Fibroblast of gingiva (primary cell): Measurements from ENCODE around the gene TTC32.
"Not testable (repeated sequence)": the region's sequence is repeated elsewhere in the genome, so short reads cannot be mapped to it uniquely, and the experiment has no call there.

Experiments
- DNase-seq: peaks from one replicate; pipeline ENCODE4 v3.0.0-alpha.2; 2011; ENCODE audit warnings: low read depth

TTC32 gene

DNA sequence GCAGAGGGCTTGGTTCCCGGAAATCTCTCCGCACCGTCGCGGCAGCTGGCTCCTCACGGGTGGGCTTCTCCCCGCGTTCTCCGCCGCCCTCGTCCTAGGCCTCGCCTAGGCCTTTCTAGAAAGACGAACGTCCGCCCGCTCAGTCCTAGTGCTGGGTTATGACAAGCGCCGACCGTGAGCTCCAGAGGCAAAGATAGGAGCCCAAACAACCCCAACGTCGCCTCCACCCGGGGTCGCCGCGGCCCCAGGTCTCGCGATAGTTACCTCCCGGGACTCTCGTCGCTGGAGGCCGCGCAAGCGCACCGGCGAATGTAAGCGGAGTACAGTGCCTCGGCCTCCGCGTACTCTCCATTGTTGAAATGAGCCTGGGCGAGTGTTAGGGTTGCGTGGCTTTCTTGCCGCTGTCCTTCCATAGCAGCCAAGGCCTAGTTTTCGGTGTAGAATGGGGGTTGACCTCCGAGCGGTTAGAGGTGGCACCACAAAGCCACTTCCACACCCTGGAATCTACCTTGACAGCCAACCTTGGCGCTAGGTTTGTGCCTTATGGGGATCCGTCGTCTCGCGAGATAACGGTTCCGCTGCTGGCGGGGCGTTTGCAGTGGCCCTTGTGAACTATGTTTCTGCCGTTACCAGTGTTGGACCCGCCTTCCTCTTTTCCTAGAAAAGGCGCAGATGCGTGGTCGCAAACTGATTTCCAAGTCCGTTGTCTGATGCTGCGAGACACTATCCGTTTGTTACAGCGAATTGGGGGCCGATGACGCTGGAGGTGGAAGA, at the start of gene TTC32:
TTC32 (minus strand) TSS at position 542 of the 774 bp plus-strand sequence; CDS start at position 413, 129 bp downstream.
- DNase-seq: peak; percentile 94

DNA sequence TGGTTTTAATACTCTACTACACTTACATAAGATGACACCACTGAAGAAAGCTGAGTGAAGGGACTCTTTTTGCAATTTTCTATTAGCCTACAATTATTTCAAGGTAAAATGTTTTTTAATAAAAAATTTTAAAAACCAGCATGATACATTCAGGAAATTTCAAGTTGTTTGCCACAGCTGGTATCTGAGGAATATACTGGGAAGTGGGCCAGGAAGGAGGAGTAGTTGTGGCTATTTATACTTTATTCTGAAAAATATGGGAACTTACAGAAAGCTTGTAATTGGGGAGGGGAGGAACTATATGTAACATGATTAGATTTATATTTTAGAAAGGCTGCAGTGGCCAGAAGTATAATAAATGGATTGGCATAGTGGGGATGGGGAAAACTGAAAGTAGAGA, 47.3 kb upstream of the TTC32 start:
- DNase-seq: peak; percentile 39

DNA sequence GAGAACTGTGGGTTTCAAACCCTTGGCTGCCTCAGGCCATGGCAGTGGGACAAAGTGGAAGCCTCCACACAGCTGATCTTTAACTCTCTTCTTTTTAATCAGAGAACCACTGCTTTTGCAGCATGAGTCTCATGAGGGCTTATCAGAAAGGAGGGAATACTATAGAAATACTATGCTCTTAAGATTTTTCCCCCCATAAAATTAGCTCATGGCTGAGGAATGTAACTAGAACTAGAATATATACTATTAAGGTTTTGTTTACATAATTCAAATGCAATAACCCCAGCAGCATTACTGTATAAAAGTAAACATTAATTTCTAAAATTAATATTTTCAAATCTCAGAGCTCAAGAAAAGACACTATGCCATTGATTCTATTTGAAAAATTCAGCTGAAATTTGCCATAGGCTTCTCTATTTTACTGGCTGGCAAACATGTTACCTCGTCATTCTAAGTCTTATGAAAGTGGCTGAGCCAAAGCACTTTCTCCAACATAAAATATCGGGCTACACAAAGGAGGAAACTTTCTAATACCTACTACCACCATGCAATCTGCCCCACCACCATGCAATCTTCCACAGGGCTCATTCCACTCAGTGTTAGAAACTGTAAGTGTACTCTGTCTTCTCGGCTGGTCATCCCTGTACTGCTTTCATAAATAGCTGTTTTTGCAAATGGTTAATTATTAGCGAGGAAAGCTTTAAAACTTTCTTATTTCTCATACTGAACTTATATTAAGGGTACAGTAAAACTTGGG, 45.6 kb upstream of the TTC32 start:
- DNase-seq: no peak

DNA sequence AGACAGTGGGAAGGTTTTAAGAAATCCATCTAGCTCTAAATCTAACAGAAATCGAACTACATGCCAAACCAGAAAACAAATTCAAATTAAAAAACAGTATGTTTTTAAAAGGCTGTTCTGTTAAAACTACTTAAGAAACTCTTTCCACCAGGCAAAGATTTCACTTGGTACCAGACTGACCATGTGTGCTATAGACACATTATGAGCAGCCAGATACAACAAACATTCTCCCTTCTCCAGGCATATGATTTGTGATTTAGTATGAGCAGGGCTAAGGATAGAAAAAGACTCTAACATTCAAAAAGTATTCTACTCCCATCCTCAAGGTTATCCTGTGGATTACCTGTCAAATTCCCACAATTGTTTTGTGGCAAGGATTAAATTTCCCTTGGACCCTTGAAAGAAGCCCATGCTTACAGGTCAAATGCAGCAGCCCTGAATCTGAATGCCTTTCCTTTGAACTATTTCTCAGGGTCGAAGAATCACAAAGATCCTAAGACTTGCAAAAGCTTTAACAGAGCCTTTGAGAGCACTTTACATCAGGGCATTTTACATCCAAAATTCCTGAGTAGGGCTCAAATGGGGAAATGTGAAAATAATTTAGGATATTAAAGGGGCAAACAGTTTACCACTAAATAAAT, 42.5 kb upstream of the TTC32 start:
- DNase-seq: no peak

DNA sequence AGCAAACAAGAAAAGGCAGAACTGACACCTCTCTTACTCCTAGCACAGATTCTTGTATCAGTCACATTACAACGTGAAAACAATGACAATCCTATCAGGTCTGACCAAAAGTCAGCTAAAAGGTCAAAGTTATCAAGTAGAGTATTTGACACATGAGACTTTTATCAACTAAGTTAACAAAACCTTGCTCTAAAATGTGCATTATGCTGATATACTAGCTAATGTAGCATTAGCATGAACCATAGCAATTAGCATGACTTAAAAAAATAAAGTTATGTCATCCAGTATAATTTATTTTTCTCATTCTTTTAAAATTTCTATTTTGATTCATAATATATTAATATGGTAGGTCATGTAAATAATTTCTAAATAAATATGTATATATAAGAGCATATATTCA, 41.4 kb upstream of the TTC32 start:
- DNase-seq: no peak

DNA sequence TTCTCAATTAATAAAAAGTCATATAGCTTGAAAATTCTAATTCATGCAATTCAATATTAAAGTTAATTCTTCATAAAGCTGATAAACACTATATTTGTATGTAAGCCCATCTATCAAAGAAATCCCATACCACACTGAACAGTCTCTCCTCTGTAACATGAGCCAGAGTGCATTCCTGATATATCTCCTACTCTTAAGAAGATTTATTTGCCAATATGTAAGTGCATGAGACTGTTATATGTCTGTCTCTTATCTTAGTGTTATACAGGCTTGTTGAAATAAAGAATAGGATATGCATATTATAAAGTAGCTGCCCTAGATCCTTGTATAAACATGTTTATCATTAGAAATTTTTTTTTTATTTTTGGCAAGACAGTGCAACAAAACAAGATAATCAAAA, 40.4 kb upstream of the TTC32 start:
- no peak for DNase-seq

DNA sequence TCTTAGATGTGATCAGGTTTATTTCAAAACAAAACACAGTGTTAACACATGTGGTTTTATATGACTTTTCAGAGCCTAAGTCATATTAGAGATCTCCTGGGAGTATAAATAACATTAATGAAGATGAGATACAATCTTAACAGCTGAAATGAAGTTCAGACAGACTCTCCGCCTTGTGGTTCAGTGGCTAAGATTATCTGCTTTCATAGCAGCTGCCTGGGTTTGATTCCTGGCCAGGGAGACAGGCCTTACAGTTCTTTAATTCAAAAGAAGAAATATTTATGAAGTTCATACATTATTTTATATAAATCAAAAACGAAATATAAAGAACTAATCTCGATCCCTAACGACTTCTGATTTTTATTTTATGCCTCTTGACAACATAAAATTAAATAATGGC, 35.2 kb upstream of the TTC32 start:
- DNase-seq: no peak

DNA sequence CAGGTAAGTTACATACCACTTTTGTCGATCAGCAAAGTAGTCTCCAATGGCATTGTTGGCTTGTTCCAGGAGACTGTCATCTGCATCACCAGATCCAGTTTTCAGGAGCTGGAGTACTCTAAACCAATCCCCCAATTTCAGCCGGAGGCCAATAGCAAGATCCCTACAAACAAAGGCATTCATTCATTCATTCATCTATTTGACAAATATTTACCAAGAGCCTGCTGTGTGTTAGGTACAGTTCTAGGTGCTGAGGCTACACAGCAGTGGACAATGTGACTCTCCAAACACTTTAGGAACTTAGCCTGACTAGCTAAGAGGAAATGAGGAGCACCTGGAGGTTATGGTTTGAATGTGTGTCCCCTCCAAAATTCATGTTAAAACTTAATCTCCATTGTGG, 34.4 kb upstream of the TTC32 start:
- no peak for DNase-seq

DNA sequence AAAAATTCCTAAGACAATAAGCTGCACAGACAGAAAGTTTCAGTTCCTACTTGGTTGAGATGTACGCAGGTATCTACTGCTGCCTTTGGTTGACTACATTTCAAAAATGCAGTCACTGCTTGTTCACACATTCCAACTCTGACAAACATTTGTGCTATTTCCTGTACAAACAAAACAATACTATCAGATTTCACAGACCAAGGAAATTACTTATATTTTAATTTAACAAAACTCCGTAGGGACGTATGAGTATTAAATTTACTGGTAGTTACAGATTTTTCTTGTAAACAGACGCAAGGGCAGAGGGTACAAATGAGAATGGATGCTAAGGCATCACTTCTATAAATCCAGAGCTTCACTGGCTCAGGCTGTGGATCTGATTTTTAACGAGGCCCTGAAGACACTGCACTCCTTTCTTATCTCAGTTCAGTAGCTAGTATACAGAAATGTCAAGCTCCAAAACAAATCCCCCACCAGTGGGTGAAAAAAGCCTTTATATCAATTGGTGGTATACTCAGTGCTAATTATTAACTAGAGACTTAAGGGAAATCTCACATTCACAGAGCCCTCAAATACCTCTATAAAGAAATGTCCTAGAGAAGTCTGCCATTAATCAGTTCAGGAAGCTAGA, 31.7 kb upstream of the TTC32 start:
- peak; percentile 78 for DNase-seq

DNA sequence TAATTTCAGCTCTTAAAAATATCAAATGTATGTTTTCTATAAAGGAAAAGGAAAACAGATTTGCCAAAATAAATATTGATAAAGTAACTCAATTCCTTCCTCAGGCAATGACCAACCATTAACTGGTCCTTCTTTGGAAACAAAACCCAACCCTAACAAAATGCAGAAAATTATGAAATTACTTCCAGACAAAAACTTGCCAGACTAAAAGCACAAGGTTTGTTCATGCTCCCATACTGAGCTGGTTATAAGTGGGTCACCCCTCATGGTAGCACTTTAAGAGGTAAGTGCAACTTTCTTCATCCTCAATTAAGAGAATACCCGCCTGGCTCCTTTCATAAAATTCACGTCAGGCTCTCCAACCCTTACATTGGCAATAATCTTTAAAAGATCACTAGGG, 31.1 kb upstream of the TTC32 start:
- DNase-seq: peak; percentile 13

DNA sequence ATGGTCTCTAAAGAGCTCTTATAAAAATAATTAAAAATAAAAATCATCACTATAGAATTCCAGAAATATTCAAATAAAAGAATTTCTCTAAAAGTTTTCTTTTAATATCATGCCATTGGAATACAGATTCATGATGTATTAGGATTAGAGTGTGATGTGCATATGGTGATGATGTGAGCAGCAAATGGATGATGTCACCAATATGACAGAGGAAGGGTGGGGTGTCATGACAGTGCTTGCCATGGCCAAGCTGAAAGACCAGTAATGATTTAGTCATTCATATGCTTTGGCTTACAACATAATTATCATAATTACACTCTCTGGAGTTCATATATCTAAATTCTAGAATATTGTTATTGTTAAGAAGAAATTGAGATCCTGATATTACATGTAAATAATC, 27.4 kb upstream of the TTC32 start:
- DNase-seq: no peak

DNA sequence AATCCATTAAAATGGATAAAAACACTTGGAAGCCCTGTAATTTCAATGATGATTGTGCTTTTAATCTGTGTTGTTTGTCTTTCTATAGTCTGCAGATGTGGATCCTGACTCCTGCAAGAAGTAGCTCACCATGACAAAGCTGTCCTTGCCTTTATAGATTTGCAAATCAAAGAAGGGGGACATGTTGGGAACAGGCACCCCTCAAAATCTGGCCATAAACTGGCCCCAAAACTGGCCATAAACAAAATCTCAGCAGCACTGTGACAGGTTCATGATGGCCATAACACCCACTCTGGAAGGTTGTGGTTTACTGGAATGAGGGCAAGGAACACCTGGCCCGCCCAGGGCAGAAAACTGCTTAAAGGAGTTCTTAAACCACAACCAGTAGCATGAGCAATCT, 26.0 kb upstream of the TTC32 start:
- not testable (repeated sequence) for DNase-seq

DNA sequence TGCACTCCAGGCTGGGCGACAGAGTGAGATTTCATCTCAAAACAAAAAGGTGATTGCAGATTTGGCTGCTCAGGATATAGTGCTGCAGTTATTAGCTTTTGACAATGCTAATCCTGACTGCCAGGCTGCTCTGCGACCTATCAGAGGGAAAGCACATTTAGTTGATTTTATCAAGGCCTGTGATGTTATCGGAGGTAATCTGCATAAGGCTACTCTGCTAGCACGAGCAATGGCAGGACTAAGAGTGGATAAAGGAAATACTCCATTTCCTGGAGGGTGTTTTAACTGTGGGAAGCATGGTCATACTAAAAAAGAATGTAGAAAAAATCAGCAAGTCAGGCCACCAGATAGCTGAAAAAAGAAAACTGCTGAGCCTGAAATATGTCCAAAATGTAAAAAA, 22.7 kb upstream of the TTC32 start:
- DNase-seq: not testable (repeated sequence)

DNA sequence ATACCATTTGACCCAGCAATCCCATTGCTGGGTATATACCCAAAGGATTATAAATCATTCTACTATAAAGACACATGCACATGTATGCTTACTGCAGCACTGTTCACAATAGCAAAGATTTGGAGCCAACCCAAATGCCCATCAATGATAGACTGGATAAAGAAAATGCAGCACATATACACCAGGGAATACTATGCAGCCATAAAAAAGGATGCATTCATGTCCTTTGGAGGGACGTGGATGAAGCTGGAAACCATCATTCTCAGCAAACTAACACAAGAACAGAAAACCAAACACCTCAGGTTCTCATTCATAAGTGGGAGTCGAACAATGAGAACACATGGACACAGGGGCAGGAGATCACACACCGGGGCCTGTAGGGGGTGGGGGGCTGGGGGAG, 20.4 kb upstream of the TTC32 start:
- not testable (repeated sequence) for DNase-seq

DNA sequence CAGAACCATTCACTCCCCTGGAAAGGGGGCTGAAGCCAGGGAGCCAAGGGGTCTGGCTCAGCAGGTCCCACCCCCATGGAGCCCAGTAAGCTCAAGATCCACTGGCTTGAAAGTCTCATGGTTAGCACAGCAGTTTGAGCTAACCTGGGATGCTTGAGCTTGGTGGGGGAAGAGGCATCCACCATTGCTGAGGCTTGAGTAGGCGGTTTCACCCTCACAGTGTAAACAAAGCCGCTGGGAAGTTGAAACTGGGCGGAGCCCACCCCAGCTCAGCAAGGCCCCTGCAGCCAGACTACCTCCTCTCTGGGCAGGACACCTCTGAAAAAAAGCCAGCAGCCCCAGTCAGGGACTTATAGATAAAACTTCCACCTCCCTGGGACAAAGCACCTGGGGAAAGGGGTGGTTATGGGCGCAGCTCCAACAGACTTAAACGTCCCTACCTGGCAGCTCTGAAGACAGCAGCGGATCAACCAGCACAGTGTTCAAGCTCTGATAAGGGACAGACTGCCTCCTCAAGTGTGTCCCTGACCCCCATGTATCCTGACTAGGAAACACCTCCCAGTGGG, 14.7 kb upstream of the TTC32 start:
- no peak for DNase-seq

DNA sequence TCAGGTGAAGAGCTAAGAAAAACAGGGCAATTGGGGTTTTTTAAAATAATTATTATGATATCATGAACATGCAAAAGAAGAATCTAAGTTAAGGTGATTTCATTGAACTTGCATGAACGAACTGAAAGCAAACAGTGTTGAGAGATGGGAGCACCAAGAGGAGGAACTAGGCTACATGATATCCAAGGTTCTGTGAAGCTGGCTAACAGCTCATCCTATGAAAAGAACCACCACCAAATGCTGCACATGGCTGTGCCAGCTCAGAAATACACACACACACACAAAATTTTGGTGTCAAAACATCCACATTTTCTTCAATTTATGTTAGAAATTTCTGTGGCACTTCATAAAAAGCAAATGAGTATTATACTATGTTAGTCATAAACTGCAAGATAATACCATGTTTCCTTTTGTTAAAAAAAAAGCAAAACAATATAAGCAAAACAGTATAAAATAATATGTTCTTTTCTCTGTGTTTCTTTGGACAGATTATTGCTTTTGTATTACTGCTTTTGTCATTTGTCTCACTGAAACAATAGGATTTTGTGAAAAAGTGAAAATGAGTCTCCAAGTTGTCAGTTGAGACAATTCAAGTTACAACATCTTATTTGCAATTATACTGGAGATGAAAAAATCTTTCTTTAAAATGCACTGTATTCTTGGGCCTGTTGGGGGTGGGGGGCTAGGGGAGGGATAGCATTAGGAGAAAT, 12.6 kb upstream of the TTC32 start:
- DNase-seq: no peak

DNA sequence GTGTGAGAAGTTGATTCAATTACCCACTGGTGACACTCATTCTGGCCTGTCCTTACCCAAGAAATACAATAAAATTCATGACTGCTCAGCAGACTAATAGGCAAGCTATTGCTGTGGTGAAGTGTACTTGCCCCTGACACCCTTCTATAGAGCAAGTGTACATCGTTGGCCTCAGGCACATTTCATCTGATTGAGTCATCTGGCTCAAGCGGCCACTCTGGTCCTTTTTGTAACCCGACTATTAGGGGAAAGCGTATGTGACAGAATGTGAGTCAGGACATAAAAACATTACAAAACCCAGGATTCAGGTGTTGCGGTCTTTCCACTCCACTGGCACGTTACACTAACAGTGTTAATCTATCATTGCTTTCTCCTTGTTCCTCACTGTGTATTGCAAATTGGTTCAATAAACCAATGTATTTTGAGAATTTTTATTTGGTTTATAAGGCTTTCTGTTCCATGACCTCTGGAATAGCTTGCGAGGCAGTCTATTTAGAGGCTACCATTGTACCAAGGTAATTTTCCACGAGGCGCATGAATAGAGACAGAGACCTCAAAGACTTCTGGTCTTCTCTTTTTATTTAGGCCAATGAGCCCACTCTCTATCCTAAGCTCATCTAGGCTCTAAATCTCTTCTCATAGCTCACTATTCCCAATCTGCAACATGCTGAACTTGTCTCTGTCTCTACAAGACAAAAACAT, 10.2 kb upstream of the TTC32 start:
- DNase-seq: peak; percentile 88

DNA sequence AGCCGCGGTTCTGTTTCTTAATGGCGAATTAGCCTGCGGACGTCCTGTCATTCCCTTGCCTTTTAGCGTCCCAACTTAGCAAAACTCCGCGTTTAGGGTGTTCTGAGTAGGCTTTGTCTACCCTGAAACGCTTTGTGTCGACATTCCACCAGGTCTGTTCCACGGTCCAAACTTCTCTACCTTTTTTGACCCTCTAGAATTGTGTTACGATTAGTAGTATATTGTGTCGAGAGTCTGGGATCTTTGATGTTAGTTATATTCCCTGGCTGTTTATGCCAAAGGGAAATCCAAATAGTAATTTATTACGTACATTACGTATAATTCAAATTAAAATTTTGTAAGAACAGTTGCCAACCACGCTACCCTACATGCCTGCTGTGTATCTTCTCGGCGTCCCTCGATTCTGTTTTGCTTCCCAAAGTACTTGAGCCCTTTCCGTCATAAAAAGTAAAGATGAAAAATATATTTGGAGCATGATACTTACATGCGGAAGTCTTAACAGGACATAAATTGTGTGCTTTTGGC, 495 bp upstream of the TTC32 start:
- DNase-seq: no peak

DNA sequence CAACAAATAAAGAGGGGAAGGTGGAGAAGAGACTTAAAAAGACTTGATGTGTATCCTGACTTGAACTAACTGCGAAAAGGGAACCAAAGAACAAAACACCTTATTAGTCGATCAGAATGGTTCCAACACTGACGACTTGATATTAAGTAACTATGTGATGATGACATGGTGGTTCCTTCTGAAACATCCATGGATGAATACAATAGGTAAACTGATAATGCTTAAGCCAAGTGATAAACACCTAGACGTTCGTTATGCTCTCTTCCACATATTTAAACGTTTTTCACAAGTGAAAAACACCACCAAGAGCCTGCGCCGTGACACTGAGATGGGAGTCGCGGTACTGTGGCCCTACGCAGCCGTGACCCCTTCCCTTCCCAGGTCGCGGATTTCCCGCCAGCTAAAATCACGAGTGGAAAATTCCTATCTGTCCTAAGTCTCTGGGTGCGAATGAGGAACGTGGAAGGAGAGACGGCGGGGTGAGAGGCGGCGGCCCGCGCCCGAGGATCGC, 797 bp downstream of the TTC32 start:
- no peak for DNase-seq
